Right renal cortex interstitium (tissue), 3 donors: ENCODE measurements around the gene MEIS3. TPM values are rescaled to one million over a fixed set of nuclear protein-coding genes. Genes with fewer than 3 reads are reported as not detected.
"Not testable (repeated sequence)": the region's sequence is repeated elsewhere in the genome, so short reads cannot be mapped to it uniquely, and the experiment has no call there.

ENCODE experiments used
- DNase-seq, 3 donors: peaks; one replicate each; pipeline ENCODE4 v3.0.0-alpha.2; 2013; ENCODE audit warnings: low read depth in 3 of 3, low spot score in 2 of 3
- polyA plus RNA-seq, 3 donors: library from polyadenylated mRNA; unstranded; fragments of 120-200 nt; gene quantifications; one replicate each; pipeline ENCODE4 v1.2.1, GENCODE V29; 2013; ENCODE audit not compliant: insufficient read length in 3 of 3

Gene MEIS3
- polyA plus RNA-seq, 3 donors: 15.3 to 19.2 (median 17.9) TPM

DNA sequence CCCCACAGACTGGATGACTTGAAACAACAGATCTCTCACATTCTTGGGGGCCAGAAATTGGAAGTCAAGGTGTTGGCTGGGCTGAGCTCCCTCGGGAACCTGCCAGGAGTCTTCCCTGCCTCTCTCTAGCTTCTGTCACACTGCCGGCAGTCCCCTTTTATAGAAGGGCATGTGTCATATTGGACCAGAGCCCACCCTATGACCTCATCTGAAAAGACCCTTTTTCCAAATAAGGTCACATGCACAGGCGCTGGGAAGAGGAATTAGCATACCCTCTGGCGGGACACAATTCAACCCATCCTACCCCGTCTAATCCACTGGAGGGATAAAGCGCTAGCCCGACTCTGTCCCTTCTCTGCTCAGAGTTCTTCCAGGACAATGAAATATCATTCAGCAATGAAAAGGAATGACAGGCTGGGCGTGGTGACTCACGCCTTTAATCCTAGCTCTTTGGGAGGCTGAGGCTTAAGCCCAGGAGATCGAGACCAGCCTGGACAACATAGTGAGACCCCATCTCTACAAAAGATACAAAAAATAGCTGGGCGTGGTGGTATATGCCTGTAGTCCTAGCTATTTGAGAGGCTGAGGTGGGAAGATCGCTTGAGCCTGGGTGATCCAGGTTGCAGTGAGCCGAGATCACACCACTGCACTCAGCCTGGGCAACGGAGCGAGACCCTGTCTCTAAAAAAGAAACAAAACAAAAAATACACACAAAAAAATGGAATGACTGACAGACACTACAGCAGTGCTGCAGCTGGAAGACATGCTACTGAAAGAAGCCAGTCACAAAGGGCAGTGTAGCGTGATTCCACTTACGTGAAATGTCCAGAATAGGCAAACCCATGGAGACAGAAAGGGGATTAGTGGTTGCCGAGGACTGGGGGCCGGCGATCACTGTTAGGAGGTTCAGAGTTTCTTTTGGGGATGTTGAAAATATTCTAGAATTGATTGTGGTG is 28.5 kb downstream of the MEIS3 start:
- no peak for DNase-seq

DNA sequence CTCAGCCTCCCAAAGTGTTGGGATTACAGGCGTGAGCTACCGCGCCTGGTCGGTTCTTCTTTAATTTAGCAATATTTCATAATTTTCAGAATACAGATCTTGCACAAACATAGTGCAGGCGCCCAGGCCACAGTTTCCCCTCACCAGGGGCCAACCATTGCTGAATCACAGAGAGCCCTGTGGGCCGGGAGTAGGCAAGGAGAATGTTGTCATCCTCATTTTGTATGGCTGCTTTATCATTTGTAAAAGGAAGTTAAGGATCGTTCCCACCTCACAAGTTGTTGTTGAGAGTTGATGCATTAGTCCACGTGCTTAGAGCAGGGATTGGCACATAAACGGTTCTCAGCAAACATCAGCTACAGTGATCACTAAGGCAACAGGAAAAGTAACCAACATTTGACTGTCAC is 30.2 kb downstream of the MEIS3 start:
- no peak for DNase-seq

DNA sequence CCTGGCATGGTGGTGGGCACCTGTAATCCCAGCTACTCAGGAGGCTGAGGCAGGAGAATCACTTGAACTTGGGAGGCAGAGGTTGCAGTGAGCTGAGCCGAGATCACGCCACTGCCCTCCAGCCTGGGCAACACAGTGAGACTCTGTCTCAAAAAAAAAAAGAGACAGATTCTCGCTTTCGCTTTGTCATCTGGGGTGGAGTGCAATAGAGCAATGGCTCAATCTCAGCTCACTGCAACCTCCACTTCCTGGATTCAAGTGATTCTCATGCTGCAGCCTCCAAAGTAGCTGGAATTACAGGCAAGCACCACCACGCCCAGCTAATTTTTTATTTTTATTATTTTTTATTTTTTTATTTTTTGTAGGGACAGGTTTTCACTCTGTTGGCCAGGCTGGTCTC is 30.6 kb downstream of the MEIS3 start:
- not testable (repeated sequence) for DNase-seq

DNA sequence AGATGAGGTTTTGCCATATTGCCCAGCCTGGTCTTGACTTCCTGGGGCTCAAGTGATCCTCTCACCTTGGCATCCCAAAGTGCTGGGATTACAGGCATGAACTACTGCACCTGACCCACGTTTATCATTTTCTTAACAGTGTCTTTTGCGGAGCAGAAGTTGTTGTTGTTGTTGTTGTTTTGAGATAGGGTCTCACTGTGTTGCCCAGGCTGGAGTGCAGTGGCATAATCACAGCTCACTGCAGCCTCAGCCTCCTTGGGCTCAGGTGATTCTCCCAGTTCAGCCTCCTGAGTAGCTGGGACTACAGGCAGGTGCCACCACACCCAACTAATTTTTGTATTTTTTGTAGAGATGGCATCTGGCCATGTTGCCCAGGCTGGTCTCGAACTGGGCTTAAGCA is 31.7 kb downstream of the MEIS3 start:
- DNase-seq: not testable (repeated sequence)

DNA sequence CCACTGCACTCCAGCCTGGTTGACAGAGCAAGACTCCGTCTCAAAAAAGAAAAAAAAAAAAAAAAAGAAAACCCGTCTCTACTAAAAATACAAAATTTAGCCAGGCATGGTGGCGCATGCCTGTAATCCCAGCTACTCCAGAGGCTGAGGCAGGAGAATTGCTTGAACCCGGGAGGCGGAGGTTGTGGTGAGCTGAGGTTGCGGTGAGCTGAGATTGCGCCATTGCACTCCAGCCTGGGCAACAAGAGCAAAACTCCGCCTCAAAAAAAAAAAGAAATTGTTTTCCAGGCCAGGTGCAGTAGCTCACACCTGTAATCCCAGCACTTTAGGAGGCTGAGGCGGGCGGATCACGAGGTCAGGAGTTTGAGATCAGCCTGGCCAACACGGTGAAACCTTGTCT is 32.7 kb downstream of the MEIS3 start:
- DNase-seq: not testable (repeated sequence)

DNA sequence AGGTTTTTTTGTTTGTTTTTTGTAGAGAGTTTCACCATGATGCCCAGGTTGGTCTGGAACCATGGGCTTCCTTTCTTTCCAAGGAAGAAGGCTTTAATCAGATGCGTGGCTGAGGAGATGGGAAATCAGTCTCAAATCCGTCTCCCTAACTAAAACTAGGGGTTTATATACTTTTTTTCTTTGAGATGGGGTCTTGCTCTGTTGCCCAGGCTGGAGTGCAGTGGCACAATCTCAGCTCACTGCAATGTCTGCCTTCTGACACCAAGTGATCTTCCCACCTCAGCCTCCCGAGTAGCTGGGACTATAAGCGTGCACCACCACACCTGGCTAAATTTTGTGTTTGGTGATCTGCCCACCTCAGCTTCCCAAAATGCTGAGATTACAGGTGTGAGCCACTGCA is 34.8 kb downstream of the MEIS3 start:
- not testable (repeated sequence) for DNase-seq

DNA sequence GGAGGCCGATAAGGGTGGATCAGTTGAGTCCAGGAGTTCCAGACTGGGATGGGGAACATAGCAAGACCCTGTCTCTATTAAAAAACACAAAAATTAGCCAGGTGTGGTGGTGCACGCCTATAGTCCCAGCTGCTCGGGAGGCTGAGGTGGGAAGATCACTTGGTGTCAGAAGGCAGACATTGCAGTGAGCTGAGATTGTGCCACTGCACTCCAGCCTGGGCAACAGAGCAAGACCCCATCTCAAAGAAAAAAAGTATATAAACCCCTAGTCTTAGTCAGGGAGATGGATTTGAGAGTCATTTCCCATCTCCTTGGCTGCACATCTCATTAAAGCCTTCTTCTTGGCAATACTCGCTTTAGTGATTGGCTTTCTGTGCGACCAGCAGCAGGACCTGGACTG is 35.4 kb downstream of the MEIS3 start:
- DNase-seq: not testable (repeated sequence)

DNA sequence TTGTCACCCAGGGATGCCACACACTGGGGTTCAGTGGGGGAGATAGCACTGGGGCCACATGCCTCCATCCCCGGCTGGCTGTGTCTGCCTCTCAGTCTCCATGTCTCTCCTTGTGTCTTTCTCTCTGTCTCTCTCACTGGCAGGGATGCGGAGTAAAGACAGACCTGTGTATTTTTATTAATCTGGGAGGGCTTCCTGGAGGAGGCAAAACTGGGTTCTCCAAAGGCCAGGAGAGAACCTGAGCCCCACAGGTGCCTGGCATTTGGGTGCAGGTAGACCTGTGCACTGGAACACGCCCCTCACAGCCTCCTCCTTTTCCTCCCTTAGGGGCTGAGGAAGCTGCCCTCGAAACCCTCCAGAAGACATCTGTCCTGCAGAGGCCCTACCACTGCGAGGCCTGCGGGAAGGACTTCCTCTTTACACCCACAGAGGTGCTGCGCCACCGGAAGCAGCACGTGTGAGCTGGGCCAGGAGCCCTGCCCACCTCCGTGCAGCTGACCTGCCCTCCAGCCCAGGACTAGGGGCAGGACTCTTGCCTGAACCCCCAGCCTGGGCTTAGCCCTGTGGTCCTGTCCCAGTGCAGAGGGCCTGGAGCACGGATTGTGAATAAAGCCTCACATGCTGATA is 37.6 kb downstream of the MEIS3 start:
- DNase-seq: no peak

DNA sequence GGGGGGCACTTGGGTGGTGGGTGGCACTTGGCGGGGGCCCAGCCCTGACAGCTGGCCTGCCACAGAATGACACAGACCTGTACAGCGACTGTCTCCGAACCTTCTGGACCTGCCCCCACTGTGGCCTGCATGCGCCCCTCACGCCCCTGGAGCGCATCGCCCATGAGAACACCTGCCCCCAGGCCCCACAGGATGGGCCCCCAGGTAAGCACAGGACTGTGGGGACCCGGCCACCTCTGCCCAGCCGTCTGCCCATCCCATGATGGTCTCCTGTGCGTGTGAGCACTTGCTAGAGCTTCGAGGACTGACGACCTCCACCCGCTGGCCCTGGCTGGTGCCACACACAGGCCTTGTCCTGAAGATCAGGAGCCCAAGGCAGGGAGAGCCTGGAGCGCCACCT is 38.2 kb downstream of the MEIS3 start:
- no peak for DNase-seq

DNA sequence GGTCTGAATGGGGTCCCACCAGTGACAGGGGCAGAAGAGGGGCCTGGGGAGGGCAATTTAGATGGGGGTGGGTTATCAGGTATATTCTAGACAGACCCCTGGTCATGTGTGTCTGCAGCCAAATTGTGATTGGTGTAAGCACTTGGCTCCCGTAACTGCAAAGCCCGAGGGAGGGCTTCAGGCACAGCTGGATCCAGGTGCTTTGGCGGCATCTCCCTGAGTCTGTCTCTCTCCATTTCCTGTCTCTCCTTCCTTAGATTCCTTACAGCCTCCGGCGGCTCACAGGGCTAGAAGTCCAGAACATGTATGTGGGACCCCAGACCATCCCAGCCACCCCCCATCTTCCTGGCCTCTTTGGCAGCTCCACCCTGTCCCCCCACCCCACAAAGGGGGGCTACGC is 38.8 kb downstream of the MEIS3 start:
- no peak for DNase-seq

DNA sequence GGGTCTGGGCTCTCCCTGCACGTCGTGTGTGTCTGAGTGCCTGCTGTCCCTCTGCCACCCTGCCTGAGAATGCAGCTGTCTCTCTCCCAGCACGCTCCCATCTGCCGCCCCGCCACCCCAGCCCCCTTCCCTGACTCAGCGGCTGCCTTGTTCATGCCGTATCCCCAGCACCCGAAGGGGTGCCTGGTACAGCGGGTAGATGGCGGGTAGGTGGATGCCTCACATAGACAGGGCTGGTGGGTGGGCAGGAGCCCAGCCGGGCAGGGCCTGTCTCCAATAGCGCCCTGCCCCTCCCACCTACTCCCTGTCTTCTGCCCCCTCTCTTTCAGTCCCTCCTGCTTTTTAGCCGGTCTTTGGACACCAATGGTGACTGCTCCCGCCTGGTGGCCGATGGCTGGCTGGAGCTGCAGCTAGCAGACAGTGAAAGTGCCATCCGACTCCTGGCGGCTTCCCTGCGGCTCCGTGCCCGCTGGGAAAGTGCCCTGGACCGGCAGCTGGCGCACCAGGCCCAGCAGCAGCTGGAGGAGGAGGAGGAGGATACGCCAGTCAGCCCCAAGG is 39.9 kb downstream of the MEIS3 start:
- DNase-seq: no peak

DNA sequence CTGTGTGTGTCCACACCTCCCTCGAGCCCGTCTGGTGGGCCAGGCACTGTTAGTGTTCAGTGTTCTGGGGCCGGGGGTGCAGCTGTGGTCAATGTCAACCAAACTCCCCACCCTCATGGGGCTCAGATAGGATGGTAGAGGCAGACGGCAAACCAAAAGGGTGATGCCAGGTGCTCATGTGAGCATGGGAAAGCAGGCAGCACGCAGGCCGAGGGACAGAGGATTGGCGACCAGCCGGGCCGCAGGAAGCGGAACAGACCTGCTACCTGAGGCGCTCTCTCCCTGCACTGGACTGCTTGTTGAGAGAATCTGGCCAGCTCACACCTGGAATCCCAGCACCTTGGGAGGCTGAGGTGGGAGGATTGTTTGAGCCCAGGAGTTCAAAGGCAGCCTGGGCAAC is 41.1 kb downstream of the MEIS3 start:
- no peak for DNase-seq

DNA sequence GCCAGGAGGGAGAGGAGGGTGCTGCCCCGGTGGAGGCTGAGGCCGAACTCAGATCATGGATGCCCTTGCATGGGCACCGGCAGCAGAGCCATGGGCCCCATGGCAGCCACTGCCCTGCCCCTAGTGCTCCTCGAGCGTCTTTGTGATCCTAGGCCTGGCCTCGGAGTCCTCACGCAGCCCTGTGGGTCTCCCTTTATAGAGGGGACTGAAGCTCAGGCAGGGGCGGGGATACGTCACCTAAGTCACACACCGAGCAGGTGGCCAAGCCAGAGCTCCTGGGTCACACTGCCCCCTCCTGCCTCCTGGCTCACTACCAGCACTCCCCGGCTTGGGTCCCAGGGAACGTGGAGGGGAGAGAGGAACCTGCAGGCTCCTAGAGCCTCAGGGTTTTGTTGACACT is 41.5 kb downstream of the MEIS3 start:
- no peak for DNase-seq

DNA sequence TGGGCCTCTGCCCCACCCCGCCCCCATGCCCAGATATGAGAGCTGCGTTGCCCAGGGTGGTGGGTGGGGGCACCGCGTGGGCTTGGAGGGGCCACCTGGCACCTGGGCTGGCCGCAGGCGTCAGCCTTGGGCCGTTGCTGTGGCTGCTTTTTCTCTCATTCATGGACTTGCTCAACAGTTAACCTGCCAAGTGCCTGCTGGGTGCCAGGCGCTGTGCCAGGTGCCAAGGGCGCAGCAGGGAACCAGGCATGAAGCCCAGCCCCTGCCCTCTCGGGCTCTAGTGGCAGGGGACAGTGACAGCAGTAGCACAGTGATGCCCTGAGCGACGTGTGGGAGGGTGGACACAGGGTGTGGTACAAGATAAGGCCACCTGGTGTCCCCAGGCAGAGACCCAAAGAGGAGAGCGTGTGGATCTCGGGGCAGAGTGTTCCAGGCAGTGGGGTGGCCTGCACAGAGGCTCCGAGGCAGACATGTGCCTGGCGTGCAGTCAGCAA is 42.1 kb downstream of the MEIS3 start:
- no peak for DNase-seq

DNA sequence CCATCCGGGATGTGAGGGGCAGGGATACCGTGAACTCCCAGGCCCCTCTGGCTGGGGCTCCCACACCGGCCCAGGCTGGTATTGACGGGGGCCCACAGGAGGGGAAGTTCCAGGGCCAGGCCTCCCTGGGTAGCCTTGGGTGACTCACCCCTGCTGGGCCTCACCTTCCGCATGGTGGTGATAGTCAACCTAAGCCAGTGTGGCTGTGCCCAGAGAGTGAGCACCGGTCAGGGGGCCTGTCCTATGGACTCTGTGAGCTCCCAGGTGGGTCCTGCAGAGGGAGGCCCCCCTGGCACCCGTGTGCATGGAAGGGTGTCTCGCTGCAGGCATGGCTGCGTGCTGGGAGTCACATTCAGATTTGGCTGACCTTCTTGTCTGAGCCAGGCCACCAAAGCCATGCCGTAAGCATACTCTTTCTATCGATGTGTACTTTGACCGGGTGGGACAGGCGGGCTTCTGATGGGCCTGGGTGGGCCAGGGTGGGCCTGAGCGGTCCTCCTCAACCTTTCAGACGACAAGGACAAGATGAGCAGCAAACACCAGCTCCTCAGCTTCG is 42.7 kb downstream of the MEIS3 start:
- no peak for DNase-seq

DNA sequence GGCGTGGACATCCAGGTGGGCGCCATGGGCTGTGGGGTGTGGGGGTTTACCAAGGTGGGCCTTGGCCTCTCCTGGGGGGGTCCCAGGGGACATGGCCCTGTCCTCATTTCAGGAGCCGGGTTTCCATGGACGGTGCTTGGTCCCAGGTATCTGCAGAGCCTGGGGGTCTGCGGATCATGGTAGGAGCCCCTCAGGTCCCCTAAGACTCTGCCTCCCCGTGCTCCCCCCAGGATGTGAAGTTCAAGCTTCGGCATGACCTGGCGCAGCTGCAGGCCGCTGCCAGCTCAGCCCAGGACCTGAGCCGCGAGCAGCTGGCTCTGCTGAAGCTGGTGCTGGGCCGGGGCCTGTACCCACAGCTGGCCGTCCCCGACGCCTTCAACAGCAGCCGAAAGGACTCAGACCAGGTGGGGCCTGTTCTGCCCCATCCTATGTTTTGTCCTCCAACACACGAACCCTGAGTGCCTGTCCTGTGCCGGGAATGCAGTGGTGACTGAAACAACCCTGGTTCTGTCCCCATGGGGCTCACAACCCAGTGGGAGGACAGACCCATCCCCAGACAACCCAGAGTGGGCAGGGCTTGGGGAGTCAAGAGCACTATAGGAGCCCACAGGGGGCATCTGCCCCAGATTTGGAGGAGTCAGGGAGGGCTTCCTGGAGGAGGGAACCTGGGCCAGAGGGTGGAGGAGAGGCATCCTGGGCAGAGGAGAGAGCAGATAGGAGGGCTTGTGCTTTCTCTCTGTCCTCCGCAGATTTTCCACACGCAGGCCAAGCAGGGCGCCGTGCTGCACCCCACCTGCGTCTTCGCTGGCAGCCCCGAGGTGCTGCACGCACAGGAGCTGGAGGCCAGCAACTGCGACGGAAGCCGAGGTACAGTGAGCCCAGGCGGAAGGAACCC is 43.4 kb downstream of the MEIS3 start:
- DNase-seq: no peak

DNA sequence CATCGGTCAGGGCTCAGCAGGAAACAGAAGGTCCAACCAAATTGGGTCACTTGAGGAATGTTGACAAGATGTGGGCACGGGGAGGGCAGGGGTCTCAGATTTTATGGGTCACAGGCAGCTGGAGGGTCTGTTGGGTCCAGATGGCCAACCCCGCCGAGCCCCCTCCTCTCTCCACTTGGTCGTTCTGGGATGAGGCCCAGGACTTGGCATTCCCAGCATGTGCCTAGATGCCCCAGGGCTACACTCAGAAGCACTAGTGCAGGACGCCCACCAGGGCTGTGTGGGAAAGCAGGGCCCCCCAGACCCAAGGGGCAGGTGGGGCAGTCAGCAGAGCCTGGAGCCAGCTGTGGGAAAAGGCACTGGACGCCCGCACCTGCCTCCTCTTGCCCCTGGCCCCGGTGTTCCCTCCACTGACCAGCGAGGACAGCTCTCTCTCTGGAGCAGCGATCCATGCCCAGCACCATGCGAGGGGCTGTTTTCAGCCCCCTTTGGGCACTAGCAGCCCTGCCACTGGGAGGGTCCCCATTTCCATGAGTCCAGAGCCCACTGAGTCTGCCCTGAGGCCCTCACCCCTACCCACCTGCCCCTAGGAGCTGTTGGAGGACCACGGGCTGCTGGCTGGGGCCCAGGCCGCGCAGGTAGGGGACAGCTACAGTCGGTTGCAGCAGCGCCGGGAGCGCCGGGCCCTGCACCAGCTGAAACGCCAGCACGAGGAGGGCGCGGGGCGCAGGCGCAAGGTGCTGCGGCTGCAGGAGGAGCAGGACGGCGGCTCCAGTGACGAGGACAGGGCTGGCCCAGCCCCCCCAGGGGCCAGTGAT is 44.2 kb downstream of the MEIS3 start:
- no peak for DNase-seq

DNA sequence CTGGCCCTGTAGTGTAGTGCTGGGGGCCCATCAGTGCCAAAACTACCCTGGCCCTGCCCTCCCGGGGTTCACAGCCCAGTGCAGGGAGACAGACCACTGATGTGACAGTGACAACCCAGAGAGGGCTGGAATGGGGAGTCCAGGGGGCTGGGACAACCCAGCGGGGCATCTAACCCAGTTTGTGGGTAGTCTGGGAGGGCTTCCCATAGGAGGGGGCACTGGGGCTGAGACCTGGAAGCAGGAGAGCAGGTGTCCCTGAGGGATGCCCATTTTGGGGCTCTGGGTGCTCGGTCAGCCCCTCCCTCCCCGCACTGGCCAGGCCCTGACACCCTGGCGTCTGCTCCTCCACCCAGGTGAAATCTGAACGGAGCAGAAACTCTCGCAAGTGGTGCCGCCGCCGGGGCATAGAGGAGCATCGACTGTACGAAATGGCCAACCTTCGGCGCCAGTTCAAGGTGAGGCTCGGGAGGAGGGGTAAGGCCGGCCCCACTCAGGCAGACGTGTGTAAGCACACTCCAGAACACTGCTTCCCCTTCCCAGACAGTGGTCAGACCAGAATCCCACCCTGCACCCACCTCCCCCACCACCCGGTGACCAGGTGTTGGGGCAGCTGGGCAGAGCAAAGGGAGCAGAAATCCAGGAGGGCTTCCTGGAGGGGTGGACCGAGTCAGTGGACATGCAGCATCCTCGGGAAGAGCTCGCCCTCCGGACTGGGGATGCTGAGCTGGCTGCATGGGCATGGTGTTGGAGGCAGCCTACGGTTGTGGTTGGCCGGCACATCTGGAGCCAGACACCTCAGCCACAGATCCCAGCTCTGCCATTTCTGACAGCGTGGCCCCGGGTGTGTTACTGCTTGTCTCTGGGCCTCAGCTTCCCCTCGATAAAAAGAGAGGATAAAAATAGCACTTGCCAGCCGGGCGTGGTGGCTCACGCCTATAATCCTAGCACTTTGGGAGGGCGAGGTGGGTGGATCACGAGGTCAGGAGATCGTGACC is 45.8 kb downstream of the MEIS3 start:
- no peak for DNase-seq
